G401 (cell line): ENCODE measurements around the gene TUBGCP2. TPM values are rescaled to one million over a fixed set of nuclear protein-coding genes. Genes with fewer than 3 reads are reported as not detected.
"Not testable (repeated sequence)": the region's sequence is repeated elsewhere in the genome, so short reads cannot be mapped to it uniquely, and the experiment has no call there.

ENCODE experiments used
- DNase-seq: peaks from one replicate; pipeline ENCODE4 v3.0.0-alpha.2; 2015; ENCODE audit warnings: low spot score
- in situ Hi-C: cut with HindIII; loops from 2 replicates; pipeline ENCODE4 v1.10.0; 2016; ENCODE audit warnings: low sequenced_read_pairs, mixed read lengths
- total RNA-seq: library from RNA; depleted of rRNA; stranded (reverse); fragments of >200 nt; shearing (Covaris generic); gene quantifications from 2 replicates; pipeline ENCODE4 v1.2.3, GENCODE V29; 2014

TUBGCP2 gene
- total RNA-seq, 1 experiment from 2014 or later: 73.3 TPM

DNA sequence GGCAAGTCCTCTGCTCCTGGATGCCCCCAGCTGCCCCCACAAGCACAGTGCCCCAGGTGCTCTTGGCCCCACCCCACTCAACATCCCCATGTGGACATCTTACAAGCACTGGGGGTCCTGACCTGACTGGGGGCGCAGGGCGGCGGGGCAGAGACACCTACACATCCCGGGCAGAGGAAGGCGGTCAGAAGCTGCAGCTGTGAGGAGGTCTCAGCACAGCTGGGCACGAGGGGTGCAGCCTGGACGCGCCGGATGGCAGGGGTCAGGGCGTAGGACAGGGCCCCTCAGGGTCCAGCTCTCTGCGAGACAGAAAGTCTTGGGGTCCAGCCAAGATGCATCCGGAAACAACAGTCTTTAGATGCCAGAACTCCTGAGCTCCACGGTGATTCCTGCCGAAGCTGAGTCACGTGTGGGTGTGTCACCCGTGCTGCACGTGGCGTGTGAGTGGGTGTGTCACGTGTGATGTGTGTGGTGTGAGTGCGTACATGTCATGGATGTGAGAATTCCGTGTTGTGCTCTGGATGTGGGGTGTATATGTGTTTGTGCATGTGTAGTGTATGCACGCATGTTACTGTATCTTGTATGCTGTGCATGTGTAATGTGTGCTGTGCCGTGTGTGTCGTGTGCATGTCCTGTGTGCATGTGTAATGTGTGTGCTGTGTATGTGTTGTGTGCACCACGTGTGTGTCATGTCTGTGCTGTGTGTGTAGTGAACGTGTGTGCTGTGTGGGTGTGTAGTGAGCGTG, 65.9 kb downstream of the TUBGCP2 start:
- in situ Hi-C loops: no loop called here
- no peak for DNase-seq

DNA sequence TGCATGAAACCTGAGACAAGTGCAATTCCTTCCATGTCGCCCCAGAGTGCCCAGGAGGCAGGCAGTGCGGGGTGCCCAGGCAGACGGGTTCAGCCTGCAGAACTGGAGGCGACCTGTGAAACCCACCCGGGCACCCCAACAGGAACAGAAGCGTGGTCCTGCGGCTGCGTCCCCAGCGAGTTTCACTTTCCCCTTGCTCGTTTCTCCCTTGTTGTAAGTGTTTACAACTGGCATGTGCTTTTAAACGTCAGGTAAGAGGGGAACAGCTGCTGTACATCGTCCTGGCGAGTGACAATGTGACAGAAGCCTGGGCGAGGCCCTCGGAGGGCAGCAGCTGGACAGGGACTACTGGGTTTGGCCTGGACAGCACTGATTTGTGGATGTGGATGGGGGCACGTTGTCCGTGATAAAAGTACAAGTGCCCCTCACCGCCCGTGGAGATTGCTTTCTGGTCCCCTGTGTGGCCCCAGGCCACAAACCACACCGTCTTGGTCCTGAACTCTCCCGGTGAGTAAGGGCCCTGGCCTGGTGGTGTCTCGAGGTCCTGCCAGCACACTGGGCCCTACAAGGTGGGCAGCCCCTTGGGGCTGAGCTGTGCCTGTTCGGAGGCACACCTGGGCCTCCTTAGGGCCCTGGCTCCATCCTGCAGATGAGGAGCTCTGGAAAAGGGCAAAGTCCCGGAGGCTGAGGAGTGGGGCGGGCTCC, 67.0 kb downstream of the TUBGCP2 start:
- in situ Hi-C loops: no loop called here
- DNase-seq: no peak

DNA sequence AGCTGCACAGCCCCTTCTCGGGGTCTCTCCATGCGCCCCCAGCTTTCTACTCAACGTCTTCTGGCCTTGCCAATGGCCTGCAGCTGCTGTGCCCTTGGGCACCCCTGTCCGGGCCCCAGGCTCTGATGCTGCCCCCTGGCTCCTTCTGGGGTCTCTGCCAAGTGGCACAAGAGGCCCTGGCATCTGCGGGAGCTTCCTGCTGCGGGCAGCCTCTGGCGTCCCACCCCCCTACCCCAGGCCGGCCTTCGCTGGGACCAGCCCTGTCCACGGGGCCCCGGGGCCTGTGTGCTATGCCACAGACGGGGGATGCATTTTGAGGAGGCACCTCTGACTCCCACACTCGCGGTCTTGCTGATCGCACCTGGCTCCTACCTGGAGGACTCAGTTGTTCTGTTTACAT, 68.7 kb downstream of the TUBGCP2 start:
- DNase-seq: no peak
- in situ Hi-C loops: no loop called here

DNA sequence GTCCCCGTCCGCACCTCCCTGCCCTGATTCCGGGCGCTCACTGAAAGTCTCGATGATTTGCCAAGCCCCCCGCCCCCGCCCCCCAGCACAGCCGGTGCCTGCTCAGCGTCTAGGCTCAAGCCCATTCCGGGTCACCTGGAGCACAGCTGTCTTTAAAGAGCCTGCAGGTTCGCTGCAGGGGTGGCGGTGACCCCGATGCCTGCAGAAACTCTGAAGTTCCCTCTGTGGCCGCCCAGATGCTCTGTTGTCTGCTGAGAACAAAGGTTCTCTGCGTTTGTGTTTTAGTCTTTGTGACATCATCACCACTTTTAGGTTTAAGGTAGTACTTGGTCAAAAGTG, 70.2 kb downstream of the TUBGCP2 start:
- DNase-seq: no peak
- in situ Hi-C loops: no loop called here

DNA sequence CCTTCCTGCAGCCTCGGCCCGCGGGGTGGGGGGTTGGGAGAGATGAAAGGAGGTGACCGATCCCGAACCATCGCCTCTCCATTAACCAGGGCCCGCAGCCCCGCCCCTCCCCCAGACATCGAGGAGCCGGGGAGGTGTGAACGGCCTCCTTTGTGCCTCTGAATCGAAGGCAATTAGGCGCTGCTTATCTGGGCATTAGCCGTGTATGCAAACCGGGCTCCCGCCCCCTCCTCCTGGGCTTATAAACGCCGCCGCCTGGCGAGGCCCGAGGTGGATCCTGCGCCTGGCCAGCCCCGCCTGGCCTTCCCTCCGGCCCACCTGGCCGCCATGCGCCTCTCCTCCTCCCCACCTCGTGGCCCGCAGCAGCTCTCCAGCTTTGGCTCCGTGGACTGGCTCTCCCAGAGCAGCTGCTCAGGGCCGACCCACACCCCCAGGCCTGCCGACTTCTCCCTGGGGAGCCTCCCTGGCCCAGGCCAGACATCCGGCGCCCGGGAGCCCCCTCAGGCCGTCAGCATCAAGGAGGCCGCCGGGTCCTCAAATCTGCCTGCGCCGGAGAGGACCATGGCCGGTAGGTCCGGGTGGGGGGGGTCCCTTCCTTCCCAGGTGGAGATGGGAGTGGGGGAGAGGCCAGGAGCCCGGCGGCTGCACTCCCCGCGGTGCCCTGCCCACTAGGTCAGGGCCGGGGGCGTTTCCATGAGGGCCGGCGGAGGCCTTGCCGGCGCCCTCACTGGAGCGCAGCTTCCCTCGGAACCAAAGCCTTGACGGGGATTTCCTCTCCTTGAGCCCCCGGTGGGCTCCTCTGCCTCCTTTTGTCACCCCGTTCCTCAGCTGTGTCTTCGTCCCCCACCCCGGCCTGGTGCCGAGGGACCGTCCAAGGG, 70.8 kb downstream of the TUBGCP2 start, which contains the start of gene VENTX:
Gene VENTX (plus strand): TSS at position 268 of the 878 bp plus-strand sequence. CDS start 60 bp downstream, at position 328.
- in situ Hi-C loops: no loop called here
- no peak for DNase-seq

DNA sequence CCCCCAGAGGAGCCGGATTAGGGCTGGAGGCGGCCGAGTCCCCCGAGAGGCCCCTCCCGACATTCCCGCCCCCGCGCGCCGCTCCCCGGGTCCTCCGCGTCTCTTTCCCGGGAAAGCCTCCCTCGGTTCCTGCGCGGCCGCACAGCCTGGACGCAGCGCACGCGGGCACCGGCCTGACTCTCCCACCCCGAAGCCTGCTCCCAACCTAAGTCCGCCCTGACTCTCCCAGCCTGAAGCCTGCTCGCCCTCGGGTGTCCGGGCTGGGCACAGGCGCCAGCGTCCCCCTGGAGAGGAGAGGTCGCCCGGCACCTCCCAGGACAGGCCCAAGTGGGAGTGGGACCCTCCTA, 71.5 kb downstream of the TUBGCP2 start:
- in situ Hi-C loops: no loop called here
- no peak for DNase-seq

DNA sequence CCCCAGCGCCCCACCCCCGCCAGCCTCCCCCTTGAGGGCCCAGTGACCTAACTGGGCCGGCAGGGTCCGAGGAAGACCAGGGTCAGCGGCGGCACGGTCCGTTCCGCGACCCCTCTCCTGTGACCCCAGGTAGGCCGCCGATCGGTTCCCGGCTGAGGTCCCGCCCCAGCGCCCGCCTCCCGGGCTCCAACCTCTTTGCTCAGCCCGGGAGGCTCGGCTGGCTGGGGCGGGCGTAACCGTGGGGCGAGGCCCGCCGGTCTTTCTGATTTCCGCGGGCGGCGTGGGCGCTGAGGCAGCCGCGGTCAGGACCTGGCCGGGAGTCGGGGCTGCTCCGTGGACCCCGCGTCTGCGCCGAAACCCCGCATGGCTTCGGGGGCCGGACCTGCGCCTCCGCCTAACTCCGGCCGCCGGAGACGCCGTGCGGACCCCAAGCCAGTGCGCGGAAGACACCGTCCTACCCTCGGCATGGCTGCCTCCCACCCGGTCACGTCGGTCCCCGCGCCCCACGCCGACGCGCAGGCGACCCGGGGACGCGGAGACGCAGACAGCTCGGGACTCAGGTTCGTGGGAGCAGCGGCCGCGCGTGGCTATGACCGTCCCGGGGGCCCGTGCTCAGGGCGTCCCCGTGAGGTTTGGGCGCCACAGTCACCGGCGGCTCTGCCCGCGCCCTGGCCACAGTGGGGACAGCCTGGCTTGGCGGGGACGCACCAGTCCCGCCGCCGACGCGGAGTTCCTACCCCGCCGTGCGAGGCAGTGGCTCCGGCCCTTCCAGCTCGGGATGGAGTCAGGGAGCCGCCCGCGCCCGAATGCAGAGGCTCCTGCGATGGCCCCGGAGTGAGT, 72.1 kb downstream of the TUBGCP2 start:
- in situ Hi-C loops: no loop called here
- no peak for DNase-seq

DNA sequence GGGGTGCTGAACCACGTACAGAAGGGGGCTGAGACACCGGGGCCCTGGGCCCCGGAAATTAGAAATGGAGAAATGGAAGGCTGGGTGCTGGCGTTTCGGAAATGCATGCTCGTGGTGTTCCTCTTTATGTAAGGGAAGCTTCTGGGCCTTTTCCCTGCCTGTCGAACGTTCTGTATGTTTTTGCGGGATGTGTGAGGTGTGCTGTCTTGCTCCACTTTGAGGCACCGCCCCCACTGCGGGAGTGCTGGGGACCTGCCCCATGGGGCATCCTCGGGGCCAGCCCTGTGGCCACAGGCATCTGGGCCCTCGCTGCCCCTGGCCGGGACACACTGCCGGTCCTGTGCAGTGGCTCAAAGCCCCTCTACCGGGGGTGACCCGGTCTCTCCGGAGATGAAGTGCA, 72.7 kb downstream of the TUBGCP2 start:
- no peak for DNase-seq
- in situ Hi-C loops: no loop called here

DNA sequence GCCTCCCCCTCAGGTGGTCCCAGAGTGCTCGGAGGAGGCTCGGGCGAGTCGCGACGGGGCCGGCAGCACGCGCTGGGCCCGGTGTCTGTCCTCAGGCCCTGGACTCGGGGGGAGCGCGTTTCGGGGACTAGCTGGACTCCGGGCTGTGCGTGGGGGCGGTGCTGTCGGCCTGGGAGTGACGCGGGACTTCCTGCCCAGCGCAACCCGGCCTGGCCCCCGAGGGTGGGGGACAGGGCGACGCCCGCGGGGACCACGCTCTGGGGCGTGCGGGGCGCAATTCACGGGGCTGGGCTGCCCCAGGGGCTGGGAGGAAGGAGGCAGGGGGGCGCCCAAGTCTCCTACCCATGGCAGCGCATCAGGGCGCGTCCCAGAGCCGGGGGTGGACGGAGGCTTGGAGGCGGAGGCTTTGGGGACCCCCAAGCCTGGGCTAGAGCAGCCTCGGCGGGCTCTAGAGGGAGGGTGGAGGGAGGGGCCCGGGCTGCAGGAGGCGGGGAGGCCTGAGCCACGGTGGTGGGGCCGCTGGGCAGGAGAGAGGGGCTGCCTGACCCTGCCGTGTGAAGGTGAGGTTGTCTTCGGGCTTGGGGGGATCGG, 73.3 kb downstream of the TUBGCP2 start:
- in situ Hi-C loops: no loop called here
- no peak for DNase-seq

DNA sequence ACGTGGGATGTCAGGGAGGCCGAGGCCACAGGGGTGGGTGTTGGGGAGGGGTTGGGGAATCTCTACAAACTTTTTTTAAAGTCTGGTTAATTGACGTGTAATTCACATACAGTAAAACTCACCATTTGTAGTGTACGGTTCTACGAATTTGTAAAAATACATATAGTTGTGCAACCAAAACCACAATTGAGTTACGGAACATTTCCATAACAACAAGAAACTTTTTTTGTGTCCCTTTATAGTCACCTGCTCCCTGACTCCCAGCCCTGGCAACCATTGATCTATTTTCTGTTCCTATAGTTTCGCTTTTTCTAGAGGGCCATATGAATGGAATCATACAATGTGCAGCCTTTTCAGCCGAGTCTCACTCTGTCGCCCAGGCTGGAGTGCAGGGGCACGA, 73.9 kb downstream of the TUBGCP2 start:
- in situ Hi-C loops: not testable (repeated sequence)

DNA sequence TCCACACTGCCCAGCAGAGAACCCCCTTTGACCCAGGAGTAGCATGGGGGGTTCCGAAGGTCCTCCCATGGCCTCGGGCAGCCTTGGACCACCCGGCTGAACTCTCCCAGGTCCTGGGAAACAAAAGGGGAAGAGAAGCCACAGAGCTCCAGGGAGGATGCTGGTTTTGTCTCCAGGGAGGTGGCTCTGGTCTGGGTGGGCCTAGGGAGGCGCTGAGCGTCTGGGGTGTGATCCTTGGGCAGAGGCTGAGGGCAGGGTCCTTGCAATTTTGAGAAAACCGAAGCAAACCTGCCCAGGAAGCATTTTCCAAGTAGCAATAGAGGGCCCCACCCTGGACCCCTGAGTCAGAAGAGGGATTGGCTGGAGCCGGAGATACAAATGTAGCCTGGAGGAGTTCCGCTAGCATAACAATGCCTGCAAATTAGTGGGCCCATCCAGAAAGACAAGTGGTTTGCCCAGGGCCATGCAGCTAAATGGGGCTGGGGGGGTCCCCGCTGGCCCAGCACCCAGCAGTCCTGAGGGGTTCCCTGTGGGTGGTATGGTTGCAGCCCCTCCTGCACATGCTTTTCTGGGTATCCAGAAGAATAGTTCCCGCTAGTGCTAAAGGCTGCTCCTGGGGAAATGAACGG, 76.6 kb downstream of the TUBGCP2 start:
- no peak for DNase-seq
- in situ Hi-C loops: no loop called here

More for the DNA sequence above, 73.9 kb downstream of the TUBGCP2 start:
- DNase-seq: not testable (repeated sequence)

DNA sequence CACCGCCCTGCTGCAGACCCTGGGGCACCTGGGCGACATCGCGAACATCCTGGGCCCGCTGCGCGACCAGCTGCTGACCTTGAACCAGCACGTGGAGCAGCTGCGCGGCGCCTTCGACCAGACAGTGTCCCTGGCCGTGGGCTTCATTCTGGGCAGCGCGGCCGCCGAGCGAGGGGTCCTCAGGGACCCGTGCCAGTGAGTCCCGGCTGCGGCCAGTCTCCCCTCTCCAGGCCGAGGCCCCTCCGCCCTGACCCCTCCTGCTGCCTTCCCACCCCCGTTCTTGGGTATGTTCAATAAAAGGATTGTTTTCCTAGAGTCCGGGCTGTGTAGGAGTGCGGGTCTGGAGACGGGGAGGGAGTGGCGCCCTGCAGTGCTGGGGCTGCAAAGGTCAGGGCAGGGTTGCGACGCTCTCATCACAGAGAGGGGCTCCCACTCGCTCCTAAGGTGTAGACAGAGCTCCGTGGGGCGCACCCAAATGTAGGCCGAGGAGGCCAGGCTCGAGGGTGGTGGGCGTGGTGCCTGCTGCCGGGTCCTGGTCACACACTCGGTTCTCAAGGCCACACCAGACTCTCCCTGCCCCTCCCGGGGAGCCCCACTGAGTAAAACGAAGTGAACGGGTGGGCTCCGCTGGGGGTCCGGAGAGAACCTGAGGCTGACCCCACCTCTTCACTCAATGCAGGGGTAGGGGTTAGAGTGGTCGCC, 77.3 kb downstream of the TUBGCP2 start:
- DNase-seq: no peak
- in situ Hi-C loops: no loop called here

DNA sequence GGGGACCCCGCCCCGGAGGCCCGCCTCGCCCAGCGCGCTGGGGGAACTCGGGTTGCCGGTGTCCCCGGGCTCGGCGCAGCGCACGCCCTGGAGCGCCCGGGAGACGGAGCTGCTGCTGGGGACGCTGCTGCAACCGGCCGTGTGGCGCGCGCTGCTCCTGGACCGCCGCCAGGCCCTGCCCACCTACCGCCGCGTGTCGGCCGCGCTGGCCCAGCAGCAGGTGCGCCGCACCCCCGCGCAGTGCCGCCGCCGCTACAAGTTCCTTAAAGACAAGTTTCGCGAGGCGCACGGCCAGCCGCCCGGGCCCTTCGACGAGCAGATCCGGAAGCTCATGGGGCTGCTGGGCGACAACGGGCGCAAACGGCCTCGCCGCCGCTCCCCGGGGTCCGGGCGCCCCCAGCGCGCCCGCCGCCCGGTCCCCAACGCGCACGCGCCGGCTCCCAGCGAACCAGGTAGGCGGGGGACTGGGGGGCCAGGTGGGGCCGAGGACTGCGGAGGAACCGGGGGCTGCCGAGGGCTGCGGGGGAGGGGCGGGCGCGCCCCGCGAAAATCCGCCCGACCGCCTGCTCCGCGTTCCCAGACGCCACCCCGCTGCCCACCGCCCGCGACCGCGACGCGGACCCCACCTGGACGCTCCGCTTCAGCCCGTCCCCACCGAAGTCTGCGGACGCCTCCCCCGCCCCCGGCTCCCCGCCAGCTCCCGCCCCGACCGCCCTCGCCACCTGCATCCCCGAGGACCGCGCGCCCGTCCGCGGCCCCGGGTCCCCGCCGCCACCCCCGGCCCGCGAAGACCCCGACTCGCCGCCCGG, 78.1 kb downstream of the TUBGCP2 start:
- DNase-seq: no peak
- in situ Hi-C loops: no loop called here

DNA sequence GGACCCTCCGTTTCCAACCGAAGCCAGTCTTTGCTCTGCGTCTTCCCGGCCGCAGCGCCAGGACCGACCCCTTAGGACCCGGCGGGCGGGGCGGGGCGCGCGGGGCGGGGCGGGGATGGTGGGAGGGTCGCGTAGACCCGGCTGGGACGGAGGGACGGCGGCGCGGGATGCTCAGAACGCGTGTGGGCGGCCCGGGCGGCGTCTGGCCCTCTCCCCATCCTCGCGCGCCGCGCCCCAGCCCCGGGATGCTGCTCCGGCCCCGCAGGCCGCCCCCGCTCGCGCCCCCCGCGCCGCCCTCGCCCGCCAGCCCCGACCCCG, 78.7 kb downstream of the TUBGCP2 start, which contains the start of gene UTF1:
Gene UTF1 (plus strand): TSS at position 174 of the 318 bp plus-strand sequence. CDS start 72 bp downstream, at position 246.
- in situ Hi-C loops: no loop called here
- DNase-seq: no peak

DNA sequence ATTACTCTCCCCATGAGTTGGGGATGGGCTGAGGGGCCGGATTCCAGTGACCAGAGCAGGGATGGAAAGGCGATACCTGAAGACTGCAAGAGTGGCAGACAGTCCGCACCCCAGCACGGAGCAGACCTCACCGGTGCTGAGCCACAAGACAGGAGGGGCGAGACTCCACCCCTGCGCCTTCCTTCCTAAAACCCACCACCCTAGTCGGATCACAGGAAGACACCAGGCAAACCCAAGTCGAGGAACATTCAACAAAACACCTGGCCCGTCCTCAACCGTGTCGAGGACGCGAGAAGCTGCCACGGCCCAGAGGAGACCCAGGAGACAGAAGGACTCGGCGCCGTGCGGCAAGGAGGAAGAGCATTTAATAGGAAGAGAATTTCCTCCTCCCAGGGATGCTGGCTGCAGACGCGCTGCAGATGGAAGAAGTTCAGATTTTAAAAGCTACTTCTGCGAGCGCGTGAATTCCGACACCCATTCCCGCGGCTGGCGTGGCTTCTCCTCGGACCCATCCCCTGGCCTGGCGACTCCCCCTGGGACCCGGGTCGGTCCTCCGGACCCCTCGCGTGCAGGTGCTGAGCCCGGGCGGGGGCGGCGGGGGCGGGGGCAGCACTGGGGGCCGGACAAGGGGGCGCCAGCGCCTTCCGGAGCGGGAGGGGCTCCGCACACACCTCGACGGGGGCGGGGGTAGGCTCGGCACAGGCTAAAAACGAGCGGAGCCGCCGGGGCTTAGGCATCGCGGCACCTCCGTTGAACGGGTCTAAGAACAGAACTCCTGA, 79.2 kb downstream of the TUBGCP2 start:
- in situ Hi-C loops: no loop called here

More for the DNA sequence above, 79.2 kb downstream of the TUBGCP2 start:
- DNase-seq: no peak
